EH (cell line): Measurements from ENCODE around the gene ZFAND6.

Experiments used
- DNase-seq: peaks from one replicate; pipeline ENCODE4 v3.0.0-alpha.2; 2015; ENCODE audit warnings: low read depth

ZFAND6 gene

DNA sequence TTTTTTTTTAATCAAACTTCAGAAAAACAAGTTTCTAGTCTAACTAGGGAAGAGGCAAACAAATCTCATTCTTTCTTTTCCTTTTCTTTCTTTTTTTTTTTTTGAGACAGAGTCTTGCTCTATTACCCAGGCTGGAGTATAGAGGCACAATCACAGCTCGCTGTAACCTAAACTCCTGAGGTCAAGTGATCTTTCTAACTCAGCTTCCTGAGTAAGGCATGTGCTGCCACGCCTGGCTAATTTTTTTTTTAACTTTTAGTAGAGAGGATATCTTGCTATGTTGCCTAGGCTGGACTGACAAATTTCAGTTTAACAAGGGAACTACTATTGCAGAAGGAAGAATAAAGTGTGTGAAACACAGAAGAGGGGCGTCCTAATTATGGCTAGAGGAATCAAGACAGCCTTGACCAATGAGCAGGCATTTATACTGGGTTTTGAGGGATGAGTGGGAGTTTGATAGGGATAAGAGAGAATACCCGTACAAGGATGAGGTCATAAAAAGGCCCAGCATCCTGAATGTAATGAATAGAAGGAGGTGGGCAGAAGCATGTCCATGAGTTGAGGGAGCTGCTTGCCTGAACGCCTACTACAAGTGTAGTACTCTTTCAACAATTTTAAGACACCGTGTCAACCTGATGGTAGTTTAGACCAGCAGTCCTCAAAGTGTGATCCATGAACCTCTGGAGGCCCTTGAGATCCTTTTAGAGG is 6.7 kb upstream of the ZFAND6 start:
- DNase-seq = no peak

DNA sequence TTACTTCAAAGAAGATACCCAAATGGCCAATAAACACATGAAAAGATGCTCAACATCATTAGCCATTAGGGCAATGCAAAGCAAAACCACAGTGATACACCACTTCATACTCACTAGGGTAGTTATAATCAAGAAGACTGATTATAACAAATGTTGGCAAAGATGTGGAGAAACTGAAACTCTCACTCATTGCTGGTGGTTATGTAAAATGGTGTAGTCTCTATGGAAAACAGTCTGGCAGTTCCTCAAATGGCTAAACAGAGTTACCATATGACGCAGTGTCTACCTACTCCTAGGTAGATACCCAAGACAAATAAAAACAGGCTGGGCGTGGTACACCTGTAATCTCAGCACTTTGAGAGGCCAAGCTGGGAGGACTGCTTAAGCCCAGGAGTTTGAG is 3.5 kb upstream of the ZFAND6 start:
- DNase-seq = no peak

- DNase-seq = no peak
Measured at GRCh38 chr15:80058044-80058443, 1.4 kb upstream of the ZFAND6 start.

- peak; percentile 41 for DNase-seq
Measured at GRCh38 chr15:80059786-80060355, 395 bp downstream of the ZFAND6 start.

- peak; percentile 52 for DNase-seq
Measured at GRCh38 chr15:80060356-80061006, 1.0 kb downstream of the ZFAND6 start.

DNA sequence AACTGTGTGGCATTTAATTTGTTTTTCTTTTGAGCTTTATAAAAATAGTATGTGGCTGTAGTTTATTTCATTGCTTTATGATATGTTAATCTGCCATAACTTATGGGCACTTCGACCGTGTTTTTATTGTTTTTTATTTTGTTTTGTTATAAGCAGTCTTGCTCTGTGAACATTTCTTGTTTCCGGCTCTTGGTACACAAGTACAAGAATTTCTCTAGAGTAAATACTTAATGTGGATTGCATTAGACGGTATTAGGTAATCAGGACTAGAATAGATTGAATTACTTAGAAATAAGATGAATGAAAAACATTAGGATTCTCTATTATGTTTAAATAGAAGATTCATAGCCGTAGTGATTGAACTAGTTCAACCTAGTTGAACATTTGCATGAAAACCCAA is 2.1 kb downstream of the ZFAND6 start:
- no peak for DNase-seq

DNA sequence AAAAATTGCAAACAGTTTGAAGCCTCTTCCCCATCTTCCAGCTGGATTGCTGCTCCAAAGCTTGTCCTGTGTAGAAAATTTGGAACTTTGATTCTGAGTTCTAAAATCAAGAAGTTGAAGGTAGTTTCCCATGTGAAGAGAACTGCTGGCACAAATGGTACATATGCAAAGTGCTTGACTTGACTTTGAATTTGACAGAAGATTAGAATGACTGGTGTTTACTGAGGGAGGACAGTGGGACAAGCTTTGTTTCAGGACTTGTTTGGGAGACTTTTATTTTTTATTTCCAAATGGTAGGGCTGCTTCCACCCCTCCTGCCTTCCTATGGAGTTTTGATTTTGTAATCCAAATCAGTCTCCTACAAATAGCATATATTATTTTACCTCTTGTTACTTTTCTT is 7.4 kb downstream of the ZFAND6 start:
- no peak for DNase-seq

DNA sequence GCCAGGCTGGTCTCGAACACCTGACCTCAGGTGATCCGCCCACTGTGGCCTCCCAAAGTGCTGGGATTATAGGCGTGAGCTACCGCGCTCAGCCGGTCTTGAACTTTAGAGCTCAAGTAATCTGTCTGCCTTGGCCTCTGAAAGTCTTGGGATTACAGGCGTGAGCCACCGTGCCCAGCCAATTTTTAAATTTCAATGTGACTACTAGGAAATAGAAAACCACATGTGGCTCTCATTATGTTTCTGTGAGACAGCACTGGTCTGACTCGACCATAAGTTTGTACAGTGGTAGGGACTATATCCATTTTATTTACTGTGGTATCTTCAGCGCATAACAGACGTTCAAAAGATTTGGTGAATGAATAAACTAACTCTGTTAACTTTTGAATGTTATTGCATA is 9.1 kb downstream of the ZFAND6 start:
- peak; percentile 76 for DNase-seq

- DNase-seq = peak; percentile 38
Measured at GRCh38 chr15:80070840-80071239, 11.4 kb downstream of the ZFAND6 start.

GRCh38 chr15:80071652-80072051 is 12.2 kb downstream of the ZFAND6 start:
- DNase-seq = no peak

- DNase-seq = peak; percentile 89
Measured at GRCh38 chr15:80072285-80072994, 13.0 kb downstream of the ZFAND6 start.

DNA sequence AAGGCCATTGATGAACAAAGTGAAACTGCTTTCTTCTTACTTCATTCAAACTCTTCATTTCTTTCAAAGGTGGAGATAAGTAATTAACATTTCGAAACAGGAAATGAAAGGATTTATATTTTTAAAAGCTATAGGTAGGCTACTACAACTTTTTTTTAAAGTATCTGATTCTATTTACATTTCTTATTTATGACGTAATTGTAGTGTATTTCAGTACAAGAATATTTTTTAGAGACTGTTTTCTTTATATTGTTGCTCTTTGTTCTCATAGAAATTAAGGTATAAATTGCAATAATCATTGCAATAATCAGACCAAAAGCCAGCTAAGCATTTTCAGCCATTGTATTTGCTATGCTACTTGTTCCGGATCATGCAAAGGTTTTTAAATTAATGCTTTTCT is 13.7 kb downstream of the ZFAND6 start:
- DNase-seq = no peak

- peak; percentile 54 for DNase-seq
Measured at GRCh38 chr15:80076321-80077318, 17.1 kb downstream of the ZFAND6 start.

DNA sequence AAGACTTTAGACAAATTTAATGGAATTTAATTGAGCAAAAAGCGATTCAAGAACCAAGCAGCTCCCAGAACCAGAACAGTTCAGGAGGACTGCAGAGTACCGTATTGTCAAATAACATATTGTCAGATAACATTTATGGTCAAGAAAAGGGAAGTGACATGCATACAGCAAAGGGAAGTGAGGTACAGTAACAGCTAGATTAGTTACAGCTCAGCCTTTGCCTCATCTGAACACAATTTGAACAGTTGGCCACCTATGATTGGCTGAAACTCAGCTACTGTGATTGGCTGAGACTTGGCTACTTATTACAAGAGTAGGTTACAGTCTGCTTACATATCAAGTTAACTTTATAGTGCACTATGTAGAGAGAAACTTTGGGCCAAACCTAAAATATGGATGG is 21.9 kb downstream of the ZFAND6 start:
- DNase-seq = no peak

DNA sequence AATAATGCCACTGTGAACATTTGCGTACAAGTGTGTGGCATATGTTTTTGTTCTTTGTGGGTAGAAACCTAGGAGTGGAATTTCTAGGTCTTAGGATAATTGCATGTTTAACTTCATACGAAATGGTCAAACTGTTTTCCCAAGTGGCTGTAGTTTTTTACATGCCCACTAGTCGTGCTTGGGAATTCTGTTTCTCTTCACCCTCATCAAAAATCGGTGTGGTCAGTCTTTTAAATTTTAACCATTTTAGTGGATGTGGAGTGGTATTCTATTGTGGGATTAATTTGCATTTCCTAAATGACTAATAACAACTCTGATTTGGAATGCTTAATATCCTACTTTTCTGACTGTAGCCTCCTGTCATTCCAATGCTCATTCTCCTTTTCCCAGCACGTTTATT is 27.6 kb downstream of the ZFAND6 start:
- no peak for DNase-seq

GRCh38 chr15:80090041-80090440 is 30.6 kb downstream of the ZFAND6 start:
- no peak for DNase-seq

GRCh38 chr15:80090879-80091503 is 31.5 kb downstream of the ZFAND6 start:
- no peak for DNase-seq

GRCh38 chr15:80093854-80094418 is 34.5 kb downstream of the ZFAND6 start:
- DNase-seq = no peak

GRCh38 chr15:80095511-80095910 is 36.0 kb downstream of the ZFAND6 start:
- DNase-seq = no peak

DNA sequence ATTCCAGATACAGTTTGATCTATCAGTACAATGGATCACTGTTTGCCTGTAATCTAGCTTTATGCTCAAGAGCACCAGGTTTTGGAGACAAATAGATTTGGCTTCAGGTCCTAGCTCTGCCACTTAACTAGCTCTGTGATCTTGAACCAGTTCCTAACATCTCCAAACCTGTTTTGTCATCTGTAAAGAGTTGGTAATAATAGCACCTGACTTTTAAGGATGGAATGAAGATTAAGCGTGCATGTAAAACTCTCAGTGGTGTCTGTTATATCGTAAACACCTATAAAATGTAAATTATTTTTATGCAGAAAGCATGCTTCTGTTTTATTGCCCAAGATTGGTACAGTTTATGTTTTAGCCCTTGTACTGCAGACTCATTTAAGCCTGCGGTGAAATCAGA is 36.5 kb downstream of the ZFAND6 start:
- DNase-seq = no peak

DNA sequence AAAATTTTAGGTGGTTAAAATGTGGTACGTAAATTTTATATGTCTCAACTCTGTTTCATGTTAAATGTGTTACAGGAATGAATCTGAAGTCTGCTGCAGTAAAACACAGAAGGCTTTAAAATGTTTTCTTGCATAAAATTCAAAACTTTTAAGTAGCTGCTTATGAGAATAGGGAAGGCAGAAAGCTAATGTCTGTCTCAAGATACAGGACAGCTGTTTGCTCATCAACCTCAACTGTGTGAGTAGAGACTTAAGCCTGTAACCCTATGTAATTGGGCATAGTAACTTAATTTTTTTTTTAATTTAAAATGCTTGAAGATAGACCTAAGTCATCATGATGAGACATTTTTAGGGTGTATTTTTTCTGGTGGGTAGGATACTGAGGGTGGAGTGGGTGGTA is 38.9 kb downstream of the ZFAND6 start:
- DNase-seq = no peak
